Measurements from ENCODE around the gene COL4A1. TPM values are rescaled to one million over a fixed set of nuclear protein-coding genes. Genes with fewer than 3 reads are reported as not detected.

COL4A1 gene
- total RNA-seq, 1 donor from 2014 or later = 2,489 TPM

- Mint-ChIP-seq H3K4me3 (ENCODE audit: unreplicated experiment) (no peak overlapping the region), H3K27ac (ENCODE audit: unreplicated experiment) (no peak overlapping the region), H3K9me3 (ENCODE audit: unreplicated experiment) (no peaks in the 10 kb centered on the region), H3K36me3 (ENCODE audit: low read depth, unreplicated experiment) (peaks cover 19% of the 10 kb centered on the region), H3K27me3 (ENCODE audit: low read depth, unreplicated experiment) (no peaks in the 10 kb centered on the region), H3K4me1 (ENCODE audit: low read depth, unreplicated experiment) (peaks cover 57% of the 10 kb centered on the region)
- Histone ChIP-seq H3K4me1 (ENCODE audit: insufficient read depth, low read length) (peaks cover 51% of the 10 kb centered on the region), H3K36me3 (ENCODE audit: insufficient read depth, low read length) (peaks cover 14% of the 10 kb centered on the region), H2AFZ (ENCODE audit: low read depth, low read length) (no peak overlapping the region), H3K9ac (ENCODE audit: low read length) (no peak overlapping the region), H3K4me2 (ENCODE audit: low read length) (no peak overlapping the region), H3K4me3 (ENCODE audit: insufficient read depth, low read depth, low read length) (no peak overlapping the region), H3K9me3 (ENCODE audit: insufficient read depth, low read depth, low read length) (no peaks in the 10 kb centered on the region), H3K79me2 (ENCODE audit: insufficient read depth, low read length) (peaks cover 97% of the 10 kb centered on the region), H4K20me1 (ENCODE audit: insufficient read depth, low read length) (peaks cover 93% of the 10 kb centered on the region), H3K27me3 (ENCODE audit: insufficient read depth, low read length) (no peaks in the 10 kb centered on the region), H3K27ac (ENCODE audit: low read depth, low read length) (no peak overlapping the region)
- DNase-seq (ENCODE audit: low read depth) = no peak
- FAIRE-seq = no peak
- TF ChIP-seq CTCF (IDR thresholded peaks at IDR 0.05; ENCODE audit: insufficient read depth, low read depth, low read length) = no peak
- no peak for TF ChIP-seq EZH2 (IDR thresholded peaks at IDR 0.05; ENCODE audit: insufficient read depth, low read length)
Measured at GRCh38 chr13:110263404-110263803, 43.6 kb downstream of the COL4A1 start.

GRCh38 chr13:110262508-110263291, 44.3 kb downstream of the COL4A1 start:
- Histone ChIP-seq H3K9me3 (ENCODE audit: insufficient read depth, low read depth, low read length) (no peaks in the 10 kb centered on the region), H4K20me1 (ENCODE audit: insufficient read depth, low read length) (peaks cover 89% of the 10 kb centered on the region), H3K79me2 (ENCODE audit: insufficient read depth, low read length) (peaks cover 95% of the 10 kb centered on the region), H2AFZ (ENCODE audit: low read depth, low read length) (no peak overlapping the region), H3K36me3 (ENCODE audit: insufficient read depth, low read length) (peaks cover 14% of the 10 kb centered on the region), H3K4me1 (ENCODE audit: insufficient read depth, low read length) (peaks cover 52% of the 10 kb centered on the region), H3K4me3 (ENCODE audit: insufficient read depth, low read depth, low read length) (no peak overlapping the region), H3K9ac (ENCODE audit: low read length) (no peak overlapping the region), H3K27me3 (ENCODE audit: insufficient read depth, low read length) (no peaks in the 10 kb centered on the region), H3K4me2 (ENCODE audit: low read length) (no peak overlapping the region), H3K27ac (ENCODE audit: low read depth, low read length) (no peak overlapping the region)
- no peaks in the 10 kb centered on the region for H3K9me3 Mint-ChIP-seq (ENCODE audit: unreplicated experiment)
- FAIRE-seq (peak; percentile 20), DNase-seq (ENCODE audit: low read depth) (no peak)
- H3K36me3 Mint-ChIP-seq (ENCODE audit: low read depth, unreplicated experiment) = peaks cover 19% of the 10 kb centered on the region
- H3K27ac Mint-ChIP-seq (ENCODE audit: unreplicated experiment) = peak overlapping the region; percentile 35
- H3K27me3 Mint-ChIP-seq (ENCODE audit: low read depth, unreplicated experiment) = no peaks in the 10 kb centered on the region
- peaks cover 60% of the 10 kb centered on the region for H3K4me1 Mint-ChIP-seq (ENCODE audit: low read depth, unreplicated experiment)
- no peak overlapping the region for H3K4me3 Mint-ChIP-seq (ENCODE audit: unreplicated experiment)
- TF ChIP-seq CTCF (IDR thresholded peaks at IDR 0.05; ENCODE audit: insufficient read depth, low read depth, low read length) (no peak), EZH2 (IDR thresholded peaks at IDR 0.05; ENCODE audit: insufficient read depth, low read length) (no peak)

GRCh38 chr13:110262082-110262436, 44.9 kb downstream of the COL4A1 start:
- peaks cover 52% of the 10 kb centered on the region for H3K4me1 ChIP-seq (ENCODE audit: insufficient read depth, low read length)
- Mint-ChIP-seq H3K36me3 (ENCODE audit: low read depth, unreplicated experiment) (peaks cover 21% of the 10 kb centered on the region), H3K4me1 (ENCODE audit: low read depth, unreplicated experiment) (peaks cover 62% of the 10 kb centered on the region), H3K4me3 (ENCODE audit: unreplicated experiment) (no peak overlapping the region), H3K27me3 (ENCODE audit: low read depth, unreplicated experiment) (no peaks in the 10 kb centered on the region), H3K27ac (ENCODE audit: unreplicated experiment) (no peak overlapping the region), H3K9me3 (ENCODE audit: unreplicated experiment) (no peaks in the 10 kb centered on the region)
- no peak overlapping the region for H2AFZ ChIP-seq (ENCODE audit: low read depth, low read length)
- no peak for TF ChIP-seq EZH2 (IDR thresholded peaks at IDR 0.05; ENCODE audit: insufficient read depth, low read length)
- TF ChIP-seq CTCF (IDR thresholded peaks at IDR 0.05; ENCODE audit: insufficient read depth, low read depth, low read length) = no peak
- H3K27me3 ChIP-seq (ENCODE audit: insufficient read depth, low read length) = no peaks in the 10 kb centered on the region
- H3K9ac ChIP-seq (ENCODE audit: low read length) = no peak overlapping the region
- peaks cover 96% of the 10 kb centered on the region for H3K79me2 ChIP-seq (ENCODE audit: insufficient read depth, low read length)
- FAIRE-seq = no peak
- no peak overlapping the region for H3K4me3 ChIP-seq (ENCODE audit: insufficient read depth, low read depth, low read length)
- no peak overlapping the region for H3K27ac ChIP-seq (ENCODE audit: low read depth, low read length)
- DNase-seq (ENCODE audit: low read depth) = no peak
- no peaks in the 10 kb centered on the region for H3K9me3 ChIP-seq (ENCODE audit: insufficient read depth, low read depth, low read length)
- peaks cover 89% of the 10 kb centered on the region for H4K20me1 ChIP-seq (ENCODE audit: insufficient read depth, low read length)
- peaks cover 14% of the 10 kb centered on the region for H3K36me3 ChIP-seq (ENCODE audit: insufficient read depth, low read length)
- no peak overlapping the region for H3K4me2 ChIP-seq (ENCODE audit: low read length)
